Mesothelial cell of epicardium (in vitro differentiated cells): Measurements from ENCODE around the gene KLC3. TPM values are rescaled to one million over a fixed set of nuclear protein-coding genes. Genes with fewer than 3 reads are reported as not detected.
A peak's percentile ranks its signal among the peaks of the same experiment; 100 is the strongest.

Experiments
- DNase-seq, 2 experiments: peaks; one replicate each; pipeline ENCODE4 v3.0.0; 2021; ENCODE audit warnings: low spot score in 2 of 2; ENCODE audit not compliant: unreplicated experiment in 2 of 2
- H3K27ac Mint-ChIP-seq: 2 replicates; pipeline ENCODE4 v1.8.0; 2021; ENCODE audit warnings: mixed read lengths
- H3K27me3 Mint-ChIP-seq: 2 replicates; pipeline ENCODE4 v1.8.0; 2021; ENCODE audit warnings: low read depth, mixed read lengths
- H3K36me3 Mint-ChIP-seq: 2 replicates; pipeline ENCODE4 v1.8.0; 2021; ENCODE audit warnings: mixed read lengths
- H3K4me1 Mint-ChIP-seq: 2 replicates; pipeline ENCODE4 v1.8.0; 2021; ENCODE audit warnings: mixed read lengths
- H3K4me3 Mint-ChIP-seq: 2 replicates; pipeline ENCODE4 v1.8.0; 2021; ENCODE audit warnings: mild to moderate bottlenecking, moderate library complexity, mixed read lengths
- H3K9me3 Mint-ChIP-seq: 2 replicates; pipeline ENCODE4 v1.8.0; 2021; ENCODE audit warnings: mixed read lengths
- CTCF ChIP-seq: fragments of 200-600 bp; sonication (generic); IDR thresholded peaks from one replicate; pipeline ENCODE4 v1.5.0; 2021; ENCODE audit warnings: antibody characterized with exemption; ENCODE audit not compliant: unreplicated experiment
- total RNA-seq: library from RNA; stranded (reverse); gene quantifications from 3 replicates; pipeline ENCODE4 v1.2.1, GENCODE V29; 2021

KLC3 gene
- total RNA-seq, 1 donor from 2014 or later = 6.9 TPM

GRCh38 chr19:45368127-45368526 lies 27.6 kb downstream of the KLC3 start:
- Mint-ChIP-seq H3K36me3 (peaks cover 2% of the 10 kb centered on the region), H3K4me1 (peaks cover 12% of the 10 kb centered on the region), H3K9me3 (no peaks in the 10 kb centered on the region), H3K27ac (no peak overlapping the region), H3K4me3 (no peak overlapping the region), H3K27me3 (no peaks in the 10 kb centered on the region)
- no peak for DNase-seq
- TF ChIP-seq CTCF = no peak

- no peak for TF ChIP-seq CTCF
- Mint-ChIP-seq H3K4me3 (peak overlapping the region; percentile 54), H3K9me3 (no peaks in the 10 kb centered on the region), H3K4me1 (peaks cover 12% of the 10 kb centered on the region), H3K27ac (peak overlapping the region; percentile 50), H3K36me3 (no peaks in the 10 kb centered on the region), H3K27me3 (no peaks in the 10 kb centered on the region)
- no peak for DNase-seq
Measured at GRCh38 chr19:45368737-45369340, 28.3 kb downstream of the KLC3 start.

- Mint-ChIP-seq H3K27me3 (no peaks in the 10 kb centered on the region), H3K27ac (peak within 1 kb of the TSS; percentile 100), H3K9me3 (no peaks in the 10 kb centered on the region), H3K4me1 (peaks cover 12% of the 10 kb centered on the region), H3K36me3 (no peaks in the 10 kb centered on the region), H3K4me3 (peak within 1 kb of the TSS; percentile 88)
- peak; percentile 98 to 100 for DNase-seq
- TF ChIP-seq CTCF = no peak
Measured at GRCh38 chr19:45370410-45371204, 30.1 kb downstream of the KLC3 start, which contains the start of gene ERCC2. TSS of gene ERCC2 (minus strand) at chr19:45370573. CDS start at chr19:45370540, 33 bp downstream.

GRCh38 chr19:45376045-45376724 lies 35.6 kb downstream of the KLC3 start:
- Mint-ChIP-seq H3K4me3 (no peak overlapping the region), H3K27ac (peak overlapping the region; percentile 93), H3K27me3 (no peaks in the 10 kb centered on the region), H3K4me1 (peaks cover 12% of the 10 kb centered on the region), H3K9me3 (no peaks in the 10 kb centered on the region), H3K36me3 (peaks cover under 1% of the 10 kb centered on the region)
- peak in 1 of 2 experiments; percentile 44 for DNase-seq
- TF ChIP-seq CTCF = no peak

DNA sequence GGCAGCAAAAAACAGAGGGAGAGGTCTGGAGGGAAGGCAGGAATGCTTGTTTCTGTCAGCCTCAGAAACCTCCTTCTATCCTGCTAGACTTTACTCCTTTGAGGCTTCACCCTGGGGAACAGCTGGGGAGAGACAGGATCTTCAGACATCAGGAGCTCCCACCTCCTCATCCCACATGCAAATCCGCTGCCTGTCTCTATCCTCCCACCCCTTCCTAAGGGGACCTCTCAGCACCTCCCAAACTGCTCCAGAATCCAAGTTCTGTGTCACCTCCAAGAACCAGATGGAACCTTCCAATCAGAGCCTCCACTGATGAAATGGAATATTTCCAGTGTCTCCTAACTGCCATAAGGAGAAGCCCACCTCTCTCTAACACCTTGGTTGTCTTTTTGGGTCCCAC lies 39.6 kb downstream of the KLC3 start:
- Mint-ChIP-seq H3K4me3 (no peak overlapping the region), H3K9me3 (no peaks in the 10 kb centered on the region), H3K27me3 (peaks cover 4% of the 10 kb centered on the region), H3K4me1 (peaks cover 9% of the 10 kb centered on the region), H3K27ac (no peak overlapping the region), H3K36me3 (peaks cover 10% of the 10 kb centered on the region)
- no peak for TF ChIP-seq CTCF
- DNase-seq = no peak
